Duodenal mucosa (tissue), 2 donors: ENCODE data around the gene PRTG.
"Not testable (repeated sequence)": the region's sequence is repeated elsewhere in the genome, so short reads cannot be mapped to it uniquely, and the experiment has no call there.

Source experiments
- H3K27ac ChIP-seq: one replicate; pipeline ENCODE4 v1.7.0; 2013; ENCODE audit warnings: low read depth, low read length
- H3K27me3 ChIP-seq, 2 donors: one replicate each; pipeline ENCODE4 v1.7.0; 2013; ENCODE audit warnings: low read length in 2 of 2, control low read depth in 1 of 2; ENCODE audit not compliant: insufficient read depth in 2 of 2, control insufficient read depth in 1 of 2
- H3K36me3 ChIP-seq, 2 donors: one replicate each; pipeline ENCODE4 v1.7.0; 2013; ENCODE audit warnings: low read length in 2 of 2, control low read depth in 1 of 2; ENCODE audit not compliant: insufficient read depth in 2 of 2, control insufficient read depth in 1 of 2
- H3K4me1 ChIP-seq, 2 donors: one replicate each; pipeline ENCODE4 v1.7.0; 2013; ENCODE audit warnings: low read length in 2 of 2, control low read depth in 1 of 2; ENCODE audit not compliant: insufficient read depth in 2 of 2, control insufficient read depth in 1 of 2
- H3K4me3 ChIP-seq, 2 donors: one replicate each; pipeline ENCODE4 v1.7.0; 2013; ENCODE audit warnings: low read length in 2 of 2, low read depth in 1 of 2
- H3K9ac ChIP-seq, 2 donors: one replicate each; pipeline ENCODE4 v1.7.0; 2013; ENCODE audit warnings: low read length in 2 of 2, low read depth in 1 of 2
- H3K9me3 ChIP-seq, 2 donors: one replicate each; pipeline ENCODE4 v1.7.0; 2013; ENCODE audit warnings: low read length in 2 of 2, control low read depth in 1 of 2; ENCODE audit not compliant: control insufficient read depth in 1 of 2

Gene PRTG

DNA sequence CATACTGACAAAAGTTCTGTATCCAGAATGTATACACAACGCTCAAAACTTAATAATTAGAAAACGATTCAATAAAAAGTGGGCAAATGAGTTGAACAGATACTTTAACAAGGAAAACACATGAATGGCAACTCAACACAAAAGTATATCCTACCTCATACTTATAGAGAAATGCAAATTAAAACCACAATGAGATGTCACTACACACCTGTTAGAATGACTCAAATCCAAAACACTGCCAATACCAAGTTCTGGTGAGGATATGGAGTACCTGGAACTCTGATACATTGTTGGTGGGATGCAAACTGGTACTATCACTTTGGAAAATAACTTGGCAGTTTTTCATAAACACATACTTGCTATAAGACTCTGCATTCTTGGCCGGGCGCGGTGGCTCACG lies 42.1 kb downstream of the PRTG start:
- Histone ChIP-seq H3K36me3 (no peaks in the 10 kb centered on the region), H3K27ac (no peak overlapping the region), H3K9me3 (no peaks in the 10 kb centered on the region), H3K4me1 (no peaks in the 10 kb centered on the region), H3K27me3 (no peaks in the 10 kb centered on the region), H3K9ac (no peak overlapping the region), H3K4me3 (no peak overlapping the region)

DNA sequence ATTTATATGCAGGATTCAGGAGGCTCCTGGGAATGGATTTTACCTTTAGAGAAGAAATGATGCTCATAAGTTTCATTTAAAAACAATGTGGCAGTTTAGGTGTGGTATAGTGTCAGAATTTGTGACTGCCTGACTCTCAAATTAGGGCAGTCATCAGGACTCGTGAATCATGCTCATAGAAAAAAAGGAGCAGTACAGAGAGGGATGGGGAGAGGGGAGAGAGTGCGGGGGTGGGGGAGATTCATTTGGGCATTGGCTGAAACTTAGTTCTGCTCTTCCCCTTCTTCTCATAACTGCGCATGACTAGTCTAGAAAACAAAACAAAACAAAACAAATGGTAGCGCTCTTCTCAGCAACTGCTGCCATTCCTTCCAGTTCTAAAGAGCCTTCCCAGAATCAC lies 44.3 kb downstream of the PRTG start:
- no peaks in the 10 kb centered on the region for H3K27me3 ChIP-seq
- no peak overlapping the region for H3K9ac ChIP-seq
- no peaks in the 10 kb centered on the region for H3K4me1 ChIP-seq
- H3K27ac ChIP-seq: no peak overlapping the region
- H3K36me3 ChIP-seq: no peaks in the 10 kb centered on the region
- H3K4me3 ChIP-seq: no peak overlapping the region
- H3K9me3 ChIP-seq: no peaks in the 10 kb centered on the region

DNA sequence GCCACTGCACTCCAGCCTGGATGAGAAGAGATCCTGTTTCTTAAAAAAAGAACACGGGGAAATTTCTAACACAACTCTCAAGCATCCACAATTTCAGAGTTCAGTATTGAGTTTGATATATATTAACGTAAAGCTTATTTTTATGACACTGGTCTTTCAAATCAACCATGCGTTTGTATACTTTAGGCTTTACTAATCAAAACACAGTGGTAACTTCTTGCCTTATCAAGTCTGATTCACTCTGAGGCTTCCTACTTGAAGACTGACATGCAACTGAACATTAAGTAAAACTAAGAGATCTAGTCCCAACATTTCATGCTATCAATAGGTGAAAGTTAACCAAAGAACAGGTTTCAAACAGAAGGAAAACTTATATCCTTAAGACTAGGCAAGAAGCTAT lies 46.7 kb downstream of the PRTG start:
- H3K9me3 ChIP-seq: no peaks in the 10 kb centered on the region
- no peak overlapping the region for H3K27ac ChIP-seq
- no peak overlapping the region for H3K4me3 ChIP-seq
- no peak overlapping the region for H3K9ac ChIP-seq
- H3K27me3 ChIP-seq: no peaks in the 10 kb centered on the region
- H3K4me1 ChIP-seq: no peaks in the 10 kb centered on the region
- H3K36me3 ChIP-seq: no peaks in the 10 kb centered on the region

DNA sequence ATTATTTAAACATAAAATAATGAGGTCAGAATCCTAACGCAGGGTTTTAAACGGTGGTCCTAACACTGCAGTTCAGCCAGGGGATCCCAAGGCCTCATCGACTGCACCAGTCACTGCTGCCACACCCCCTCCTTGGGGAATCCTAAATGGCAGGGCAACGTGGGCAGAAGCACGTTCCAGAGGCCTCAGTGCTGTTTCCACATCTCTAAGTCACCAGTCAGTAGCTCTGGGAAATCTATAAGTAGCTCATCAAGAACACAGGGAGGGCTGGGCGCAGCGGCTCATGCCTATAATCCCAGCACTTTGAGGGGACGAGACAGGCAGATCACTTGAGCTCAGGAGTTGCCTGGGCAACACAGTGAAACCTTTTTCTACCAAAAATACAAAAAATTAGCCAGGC lies 47.5 kb downstream of the PRTG start:
- no peaks in the 10 kb centered on the region for H3K27me3 ChIP-seq
- no peak overlapping the region for H3K4me3 ChIP-seq
- H3K9me3 ChIP-seq: no peaks in the 10 kb centered on the region
- no peak overlapping the region for H3K27ac ChIP-seq
- no peaks in the 10 kb centered on the region for H3K4me1 ChIP-seq
- no peak overlapping the region for H3K9ac ChIP-seq
- no peaks in the 10 kb centered on the region for H3K36me3 ChIP-seq

DNA sequence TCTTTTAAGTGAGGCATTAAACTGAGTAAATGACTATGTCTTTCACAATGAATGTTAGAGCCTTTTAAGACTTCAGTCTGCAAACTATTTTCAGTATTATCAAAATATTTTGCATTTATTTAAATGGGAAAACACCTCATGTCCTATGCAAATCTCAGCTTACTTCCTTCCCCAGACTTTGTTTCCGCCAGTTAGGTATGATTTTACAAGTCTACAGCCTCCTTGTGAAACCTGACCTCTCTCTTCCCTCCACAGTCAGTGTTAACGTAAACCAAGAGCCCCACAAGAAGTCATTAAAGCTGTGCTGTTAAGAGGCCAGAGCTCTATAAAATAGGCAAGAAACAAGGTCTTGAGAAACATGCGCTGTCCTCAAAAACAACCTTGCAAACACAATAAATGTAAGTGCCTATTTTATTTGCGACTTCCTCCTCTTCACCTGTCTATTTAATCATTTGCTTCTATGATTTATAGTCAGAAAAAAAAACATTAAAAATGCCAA lies 48.3 kb downstream of the PRTG start:
- Histone ChIP-seq H3K9me3 (no peaks in the 10 kb centered on the region), H3K36me3 (no peaks in the 10 kb centered on the region), H3K27me3 (no peaks in the 10 kb centered on the region), H3K27ac (no peak overlapping the region), H3K4me3 (no peak overlapping the region), H3K9ac (no peak overlapping the region), H3K4me1 (no peaks in the 10 kb centered on the region)

DNA sequence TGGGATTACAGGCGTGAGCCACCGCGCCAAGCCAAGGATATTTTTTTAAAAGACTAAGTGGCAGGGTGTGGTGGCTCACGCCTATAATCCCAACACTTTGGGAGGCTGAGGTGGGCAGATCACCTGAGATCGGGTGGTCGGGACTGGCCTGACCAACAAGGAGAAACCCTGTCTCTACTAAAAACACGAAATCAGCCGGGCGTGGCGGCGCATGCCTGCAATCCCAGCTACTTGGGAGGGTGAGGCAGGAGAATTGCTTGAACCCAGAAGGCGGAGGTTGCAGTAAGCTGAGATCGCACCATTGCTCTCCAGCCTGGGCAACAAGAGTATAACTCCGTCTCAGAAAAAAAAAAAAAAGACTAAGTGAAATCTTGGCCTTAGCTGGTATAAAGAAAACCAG lies 49.8 kb downstream of the PRTG start:
- H3K4me3 ChIP-seq, H3K27me3 ChIP-seq, H3K9ac ChIP-seq, H3K36me3 ChIP-seq, H3K4me1 ChIP-seq, H3K9me3 ChIP-seq, H3K27ac ChIP-seq: not testable (repeated sequence)

DNA sequence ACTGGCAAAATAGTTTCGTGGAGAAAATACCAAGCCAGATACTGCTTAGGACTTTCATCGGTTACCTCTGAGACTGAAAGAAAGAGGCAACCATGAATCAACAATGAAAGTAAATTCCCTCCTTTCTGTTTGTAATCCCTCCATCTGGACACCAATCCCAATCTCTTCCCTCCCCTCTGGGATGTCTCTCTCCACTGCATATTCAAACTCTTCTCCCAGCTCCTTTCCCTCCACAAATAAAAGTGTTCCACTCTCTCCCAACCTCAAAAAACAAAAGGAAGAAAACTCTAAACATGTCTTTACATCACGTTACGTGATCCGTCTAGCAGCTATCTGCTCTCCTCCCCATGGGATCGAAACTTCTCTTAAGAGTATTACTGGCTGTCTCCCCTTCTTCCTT lies 55.2 kb downstream of the PRTG start:
- Histone ChIP-seq H3K4me1 (no peaks in the 10 kb centered on the region), H3K4me3 (no peak overlapping the region), H3K9ac (no peak overlapping the region), H3K27me3 (no peaks in the 10 kb centered on the region), H3K27ac (no peak overlapping the region), H3K36me3 (no peaks in the 10 kb centered on the region), H3K9me3 (no peaks in the 10 kb centered on the region)

DNA sequence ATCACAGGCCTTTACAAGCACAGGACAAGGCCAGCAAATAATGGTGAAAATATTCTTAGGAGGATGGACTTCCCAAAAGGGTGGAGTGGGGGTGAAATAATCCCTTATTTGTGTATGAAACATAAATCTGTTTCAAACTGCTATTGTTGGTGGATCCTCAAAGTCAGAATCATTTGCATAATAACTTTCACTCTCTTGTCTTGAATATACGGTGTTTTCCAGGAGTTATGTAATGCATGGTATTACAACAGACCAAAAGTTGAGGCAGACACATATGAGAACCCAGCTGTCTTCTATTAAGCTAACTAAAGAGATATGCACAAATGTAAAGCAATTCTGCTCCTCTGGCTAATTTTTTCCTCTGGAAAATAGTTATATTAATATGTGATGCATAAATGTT lies 57.7 kb downstream of the PRTG start:
- no peaks in the 10 kb centered on the region for H3K9me3 ChIP-seq
- no peaks in the 10 kb centered on the region for H3K27me3 ChIP-seq
- no peak overlapping the region for H3K9ac ChIP-seq
- no peak overlapping the region for H3K27ac ChIP-seq
- no peaks in the 10 kb centered on the region for H3K36me3 ChIP-seq
- no peaks in the 10 kb centered on the region for H3K4me1 ChIP-seq
- H3K4me3 ChIP-seq: no peak overlapping the region

DNA sequence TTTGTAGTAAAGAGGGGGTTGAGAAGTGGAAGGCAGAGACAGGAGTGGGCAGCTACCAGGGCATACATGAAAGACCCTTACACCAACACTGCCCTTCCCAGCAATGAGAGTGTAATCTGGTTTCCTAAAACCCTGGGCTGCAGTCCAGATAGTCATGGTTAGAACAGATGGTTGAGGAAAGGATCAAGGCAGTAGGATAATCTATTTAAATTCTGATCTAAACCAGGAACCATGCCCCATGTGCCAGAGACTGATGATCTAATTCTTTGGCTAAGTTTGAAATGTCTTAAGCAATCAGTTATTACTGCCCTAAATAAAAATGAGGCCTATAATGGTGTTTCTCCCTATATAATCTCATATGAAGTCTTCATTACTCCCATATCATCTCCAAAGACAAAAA lies 59.6 kb downstream of the PRTG start:
- H3K9ac ChIP-seq: no peak overlapping the region
- no peaks in the 10 kb centered on the region for H3K36me3 ChIP-seq
- H3K4me1 ChIP-seq: no peaks in the 10 kb centered on the region
- no peak overlapping the region for H3K4me3 ChIP-seq
- H3K27me3 ChIP-seq: no peaks in the 10 kb centered on the region
- H3K27ac ChIP-seq: no peak overlapping the region
- H3K9me3 ChIP-seq: no peaks in the 10 kb centered on the region

DNA sequence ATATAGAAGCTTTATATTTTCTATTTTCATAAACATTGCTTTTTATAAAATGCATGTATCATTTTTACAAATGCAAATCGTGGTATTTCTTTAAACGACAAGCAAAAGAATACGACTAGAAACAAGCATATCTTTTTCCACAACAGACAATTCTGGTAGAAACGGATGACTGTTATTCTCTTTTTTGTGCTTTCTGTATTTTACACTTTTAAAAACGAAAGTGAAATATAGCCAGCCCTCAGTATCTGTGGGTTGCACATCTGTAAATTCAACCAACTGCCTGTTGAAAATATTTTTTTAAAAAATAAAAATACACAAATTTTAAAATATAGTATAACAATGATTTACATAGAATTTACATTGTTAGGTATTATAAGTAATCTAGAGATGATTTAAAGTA lies 61.3 kb downstream of the PRTG start:
- Histone ChIP-seq H3K4me3 (no peak overlapping the region), H3K27ac (no peak overlapping the region), H3K9ac (no peak overlapping the region), H3K27me3 (no peaks in the 10 kb centered on the region), H3K9me3 (no peaks in the 10 kb centered on the region), H3K4me1 (no peaks in the 10 kb centered on the region), H3K36me3 (no peaks in the 10 kb centered on the region)

DNA sequence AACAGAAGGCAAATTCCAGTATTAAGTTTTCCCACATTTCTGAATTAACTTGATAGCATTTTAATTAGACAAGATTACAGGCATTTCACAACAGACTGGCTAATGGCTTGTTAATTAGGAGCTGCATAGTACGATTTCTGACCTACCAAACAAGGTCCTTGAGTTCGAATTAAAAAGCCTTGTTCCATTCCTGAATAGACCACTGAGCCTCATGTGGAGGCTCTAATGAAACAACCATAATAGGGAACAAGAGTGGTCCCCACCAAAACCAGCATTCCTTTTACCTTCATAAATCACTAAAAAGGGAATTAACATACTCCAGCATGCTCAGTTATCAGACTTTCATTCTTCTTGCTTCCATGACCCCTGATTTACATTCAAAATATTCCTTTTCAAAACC lies 66.4 kb downstream of the PRTG start:
- Histone ChIP-seq H3K9me3 (no peaks in the 10 kb centered on the region), H3K9ac (no peak overlapping the region), H3K27ac (no peak overlapping the region), H3K4me1 (no peaks in the 10 kb centered on the region), H3K36me3 (no peaks in the 10 kb centered on the region), H3K27me3 (no peaks in the 10 kb centered on the region), H3K4me3 (no peak overlapping the region)
